Measurements from ENCODE around the gene CHD8. TPM values are rescaled to one million over a fixed set of nuclear protein-coding genes. Genes with fewer than 3 reads are reported as not detected.

Gene CHD8
- total RNA-seq, 1 experiment from 2014 or later = 57.4 TPM

DNA sequence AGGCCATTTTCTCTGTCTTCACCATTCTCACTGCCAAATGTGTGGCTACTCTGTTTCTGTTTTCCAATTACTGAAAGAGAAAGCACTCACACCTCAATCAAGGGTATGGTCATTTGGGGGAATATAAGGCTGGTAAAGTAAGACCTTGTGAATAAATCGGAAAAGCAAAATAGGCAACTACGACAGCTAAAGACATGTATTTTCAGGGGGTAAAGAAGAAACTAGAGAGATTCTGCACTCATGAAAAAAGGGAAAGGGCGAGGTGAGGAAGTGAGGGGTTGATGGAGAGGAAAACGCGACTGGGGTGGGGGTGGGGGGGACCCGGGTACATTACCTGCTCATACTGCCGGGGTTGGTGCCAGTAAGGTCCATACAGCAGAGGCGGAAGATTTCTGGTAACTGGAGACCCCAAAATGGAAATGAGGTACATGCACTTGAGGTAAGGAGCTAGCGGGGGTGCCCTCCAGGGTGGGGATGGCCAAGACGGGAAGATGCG lies 19.3 kb downstream of the CHD8 start:
- H2AFZ ChIP-seq (ENCODE audit: low read length) = peak overlapping the region; percentile 73
- DNase-seq = no peak
- no peaks in the 10 kb centered on the region for H3K9me2 ChIP-seq (replicated peaks; ENCODE audit: low read length)
- H3K4me1 ChIP-seq (ENCODE audit: insufficient read depth, low read length) = peaks cover 15% of the 10 kb centered on the region
- peaks cover 8% of the 10 kb centered on the region; the same call in 1 of the 2 replicates for H3K36me3 ChIP-seq (ENCODE audit: low read depth, low read length)
- no TSS peak for BruUV-seq (replicated peaks)
- ATAC-seq = peak; percentile 21; the same call in 1 of the 2 replicates
- CTCF ChIA-PET = interaction anchor here (1.1 to 1.2 kb wide), 2 partner anchors 19 to 41 kb away, joined by 4 to 17 read pairs; partner anchors contain the start of genes CHD8 and TOX4
- H3K27ac ChIP-seq (ENCODE audit: low read length) = no peak overlapping the region
- H3K9me3 ChIP-seq (ENCODE audit: low read length) = no peaks in the 10 kb centered on the region
- no peaks in the 10 kb centered on the region for H3F3A ChIP-seq (ENCODE audit: low read length, unreplicated experiment)
- intact Hi-C loops (cut with micrococcal nuclease) = loop anchor here (1.0 kb wide), 2 partner anchors 20 to 40 kb away; partner anchors contain the start of genes CHD8 and RAB2B
- POLR2A ChIA-PET (ENCODE audit: unreplicated experiment) = interaction anchor here (0.6 to 1.2 kb wide), 4 partner anchors 14 to 98 kb away, joined by 4 to 16 read pairs (median 7); partner anchors contain the start of gene CHD8
- peak overlapping the region; percentile 85 for H3K4me3 ChIP-seq (ENCODE audit: low read length)
- TF ChIP-seq EZH2phosphoT487 (IDR thresholded peaks at IDR 0.05; ENCODE audit: borderline replicate concordance, low read length) (no peak), EZH2 (IDR thresholded peaks at IDR 0.05; ENCODE audit: low read length, unreplicated experiment) (no peak)
- TF ChIP-seq, protein P1, sequence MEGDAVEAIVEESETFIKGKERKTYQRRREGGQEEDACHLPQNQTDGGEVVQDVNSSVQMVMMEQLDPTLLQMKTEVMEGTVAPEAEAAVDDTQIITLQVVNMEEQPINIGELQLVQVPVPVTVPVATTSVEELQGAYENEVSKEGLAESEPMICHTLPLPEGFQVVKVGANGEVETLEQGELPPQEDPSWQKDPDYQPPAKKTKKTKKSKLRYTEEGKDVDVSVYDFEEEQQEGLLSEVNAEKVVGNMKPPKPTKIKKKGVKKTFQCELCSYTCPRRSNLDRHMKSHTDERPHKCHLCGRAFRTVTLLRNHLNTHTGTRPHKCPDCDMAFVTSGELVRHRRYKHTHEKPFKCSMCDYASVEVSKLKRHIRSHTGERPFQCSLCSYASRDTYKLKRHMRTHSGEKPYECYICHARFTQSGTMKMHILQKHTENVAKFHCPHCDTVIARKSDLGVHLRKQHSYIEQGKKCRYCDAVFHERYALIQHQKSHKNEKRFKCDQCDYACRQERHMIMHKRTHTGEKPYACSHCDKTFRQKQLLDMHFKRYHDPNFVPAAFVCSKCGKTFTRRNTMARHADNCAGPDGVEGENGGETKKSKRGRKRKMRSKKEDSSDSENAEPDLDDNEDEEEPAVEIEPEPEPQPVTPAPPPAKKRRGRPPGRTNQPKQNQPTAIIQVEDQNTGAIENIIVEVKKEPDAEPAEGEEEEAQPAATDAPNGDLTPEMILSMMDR (conservative IDR thresholded peaks at IDR 0.05; ENCODE audit: low read depth, low read length) = no peak
- peaks cover 92% of the 10 kb centered on the region for H3K79me2 ChIP-seq (ENCODE audit: low read length)
- no peaks in the 10 kb centered on the region for H3K27me3 ChIP-seq (ENCODE audit: low read length)
- 0 out of 2 replicates have a peak, but pooled peaks cover 3% of the 10 kb centered on the region for H4K20me1 ChIP-seq (ENCODE audit: low read length)
- H3K9ac ChIP-seq (ENCODE audit: low read length) = peak overlapping the region; percentile 85
- H3K4me2 ChIP-seq (ENCODE audit: low read length) = peak overlapping the region; percentile 95

DNA sequence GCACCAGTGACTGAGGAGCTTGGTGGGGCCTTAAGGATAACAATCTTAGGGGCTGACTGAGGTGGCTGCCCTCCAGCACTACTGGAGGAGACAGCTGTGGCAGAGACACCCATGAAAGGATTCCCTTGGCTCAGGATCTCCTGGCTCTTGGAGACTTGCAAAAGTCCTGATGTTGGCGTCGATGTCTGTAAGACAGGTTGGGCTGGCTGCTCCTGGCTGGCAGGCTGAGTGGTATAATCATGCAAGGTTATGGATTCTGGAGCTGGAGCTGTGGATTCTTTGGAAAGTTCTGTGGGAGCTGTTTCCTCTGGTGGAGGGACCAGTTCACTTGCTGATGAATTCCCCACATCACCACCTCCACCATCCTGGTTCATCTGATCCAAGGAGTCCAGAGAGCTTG lies 24.8 kb downstream of the CHD8 start:
- no peak for ATAC-seq
- BruUV-seq (replicated peaks) = no TSS peak
- CTCF ChIA-PET = no interaction called here

More for the DNA sequence above, 24.8 kb downstream of the CHD8 start:
- Histone ChIP-seq H3K27ac (ENCODE audit: low read length) (no peak overlapping the region), H3K4me1 (ENCODE audit: insufficient read depth, low read length) (peaks cover 3% of the 10 kb centered on the region; the same call in 1 of the 2 replicates), H3F3A (ENCODE audit: low read length, unreplicated experiment) (no peaks in the 10 kb centered on the region), H3K4me2 (ENCODE audit: low read length) (no peak overlapping the region), H3K9me3 (ENCODE audit: low read length) (no peaks in the 10 kb centered on the region), H3K9ac (ENCODE audit: low read length) (no peak overlapping the region), H4K20me1 (ENCODE audit: low read length) (0 out of 2 replicates have a peak, but pooled peaks cover 3% of the 10 kb centered on the region), H3K27me3 (ENCODE audit: low read length) (no peaks in the 10 kb centered on the region), H3K36me3 (ENCODE audit: low read depth, low read length) (peaks cover 56% of the 10 kb centered on the region), H2AFZ (ENCODE audit: low read length) (no peak overlapping the region), H3K9me2 (replicated peaks; ENCODE audit: low read length) (no peaks in the 10 kb centered on the region), H3K4me3 (ENCODE audit: low read length) (no peak overlapping the region), H3K79me2 (ENCODE audit: low read length) (peaks cover 63% of the 10 kb centered on the region)
- TF ChIP-seq EZH2phosphoT487 (IDR thresholded peaks at IDR 0.05; ENCODE audit: borderline replicate concordance, low read length) (no peak), EZH2 (IDR thresholded peaks at IDR 0.05; ENCODE audit: low read length, unreplicated experiment) (no peak)
- TF ChIP-seq, protein P1 (conservative IDR thresholded peaks at IDR 0.05; ENCODE audit: low read depth, low read length) = no peak
- DNase-seq = no peak
- POLR2A ChIA-PET (ENCODE audit: unreplicated experiment) = no interaction called here
- intact Hi-C loops (cut with micrococcal nuclease) = no loop called here

Measured in PC-3 (cell line).